OCI-LY3 (cell line): ENCODE data around the gene RIPK4.

Source experiments
- CTCF ChIP-seq: fragments of 200-600, 300-600 bp; sonication (generic); IDR thresholded peaks from 2 replicates; pipeline ENCODE4 v1.5.1; 2014; ENCODE audit warnings: antibody characterized with exemption, low read length, low read depth
- EZH2phosphoT487 ChIP-seq: fragments of 200-600 bp; shearing (Covaris generic); IDR thresholded peaks from 2 replicates; pipeline ENCODE4 v1.6.1; 2018; ENCODE audit warnings: antibody characterized with exemption, mixed run types, low read depth

- no peak for TF ChIP-seq CTCF
- TF ChIP-seq EZH2phosphoT487, result no peak
Observed at GRCh38 chr21:41750051-41750450, 16.8 kb downstream of the RIPK4 start.
